ENCODE data around the gene RIN2. TPM values are rescaled to one million over a fixed set of nuclear protein-coding genes. Genes with fewer than 3 reads are reported as not detected.

Gene RIN2
- total RNA-seq, 1 experiment from 2014 or later, result 1.5 TPM

- Histone ChIP-seq H3K79me2 (ENCODE audit: insufficient read depth, low read length) (no peaks in the 10 kb centered on the region), H4K20me1 (ENCODE audit: insufficient read depth) (no peaks in the 10 kb centered on the region), H3K27me3 (ENCODE audit: insufficient read depth, low read length) (no peaks in the 10 kb centered on the region), H3K9ac (ENCODE audit: low read length) (no peak overlapping the region), H3K9me3 (ENCODE audit: control insufficient read depth in 1 of 2, insufficient read depth in 1 of 2, low read depth in 1 of 2, low read length in 2 of 2) (no peaks in the 10 kb centered on the region), H3K9me2 (ENCODE audit: insufficient read depth) (no peaks in the 10 kb centered on the region), H2AFZ (ENCODE audit: low read depth, low read length, poor library complexity, severe bottlenecking) (no peak overlapping the region), H3K36me3 (ENCODE audit: control insufficient read depth in 1 of 2, insufficient read depth in 2 of 2, low read length in 2 of 2) (no peaks in the 10 kb centered on the region), H3K27ac (ENCODE audit: low read depth, low read length) (no peak overlapping the region), H3K4me3 (replicated peaks in 1 of 2; ENCODE audit: low read depth in 1 of 2, low read length in 2 of 2) (no peak overlapping the region), H3K4me2 (ENCODE audit: low read length) (no peak overlapping the region), H3K4me1 (ENCODE audit: control insufficient read depth in 1 of 2, insufficient read depth in 2 of 2, low read length in 2 of 2) (peaks cover 11 to 17% of the 10 kb centered on the region in 2 experiments)
- TF ChIP-seq ZNF274 (IDR thresholded peaks at IDR 0.05; ENCODE audit: low read depth, low read length) (no peak), SP1 (IDR thresholded peaks at IDR 0.05; ENCODE audit: low read depth) (no peak), JUND (IDR thresholded peaks at IDR 0.05) (no peak), POLR2AphosphoS5 (IDR thresholded peaks at IDR 0.05; ENCODE audit: low read depth, low read length) (no peak), SIN3A (IDR thresholded peaks at IDR 0.05; ENCODE audit: low read depth) (no peak), ZFX (IDR thresholded peaks at IDR 0.05) (no peak), RAD21 (IDR thresholded peaks at IDR 0.05; ENCODE audit: low read depth) (no peak), CBX3 (IDR thresholded peaks at IDR 0.05; ENCODE audit: low read depth) (no peak), POLR2A (IDR thresholded peaks at IDR 0.05; ENCODE audit: borderline replicate concordance, extremely low read depth, insufficient read depth, insufficient read length) (no peak), SRF (IDR thresholded peaks at IDR 0.05; ENCODE audit: low read depth) (no peak), YY1 (IDR thresholded peaks at IDR 0.05; ENCODE audit: extremely low read depth, insufficient replicate concordance, low read depth, low read length) (no peak), EGR1 (IDR thresholded peaks at IDR 0.05; ENCODE audit: low read depth) (no peak), TCF7L2 (IDR thresholded peaks at IDR 0.05; ENCODE audit: borderline replicate concordance, extremely low read depth, insufficient read depth, insufficient read length) (no peak), EZH2phosphoT487 (IDR thresholded peaks at IDR 0.05; ENCODE audit: borderline replicate concordance) (no peak), ZBTB33 (IDR thresholded peaks at IDR 0.05; ENCODE audit: extremely low read depth, insufficient replicate concordance, low read length) (no peak), ELF1 (IDR thresholded peaks at IDR 0.05; ENCODE audit: borderline replicate concordance, low read depth) (no peak), REST (IDR thresholded peaks at IDR 0.05; ENCODE audit: low read depth) (no peak), CTCF (IDR thresholded peaks at IDR 0.05 in 2 of 3, conservative IDR thresholded peaks at IDR 0.05 in 1 of 3; ENCODE audit: borderline replicate concordance in 1 of 3, insufficient read depth in 1 of 3, low read depth in 2 of 3, low read length in 2 of 3) (no peak), CEBPB (IDR thresholded peaks at IDR 0.05; ENCODE audit: low read depth) (no peak)
- no peak for DNase-seq (ENCODE audit: low read depth, low spot score)
- POLR2A ChIA-PET, result no interaction called here
- BruUV-seq (replicated peaks), result no TSS peak
- ATAC-seq, result no peak
- intact Hi-C loops (cut with micrococcal nuclease), result loop anchor here (10.0 kb wide), 3 partner anchors 102 to 782 kb away; no protein-coding TSS in a partner anchor
- CTCF ChIA-PET, result interaction anchor here (1.0 to 1.6 kb wide), 2 partner anchors 46 to 212 kb away, joined by 3 to 5 read pairs; no protein-coding TSS in a partner anchor
- RAD21 ChIA-PET (ENCODE audit: low non-redundant PET in 1 of 2, low total read pairs in 2 of 2, uncharacterized antibody in 2 of 2, unreplicated experiment in 2 of 2), result no interaction called here
Observed at GRCh38 chr20:19782669-19783068, 24.6 kb downstream of the RIN2 start.

Data from HCT116 (cell line).